GM19372 (cell line): ENCODE measurements around the gene LTA.
A peak's percentile ranks its signal among the peaks of the same experiment; 100 is the strongest.

ENCODE experiments used
- ATAC-seq: cut with Tn5 transposase; IDR thresholded peaks from one replicate; pipeline ENCODE4 v1.9.1; 2021; ENCODE audit warnings: mild to moderate bottlenecking, low read depth, moderate library complexity; ENCODE audit not compliant: unreplicated experiment

Gene LTA

GRCh38 chr6:31572041-31572911 lies at the start of gene LTA:
LTA (plus strand) TSS chr6:31572289; CDS start chr6:31572743, 454 bp downstream.
- peak; percentile 41 for ATAC-seq

- ATAC-seq: no peak
Observed at GRCh38 chr6:31525553-31525931, 46.5 kb upstream of the LTA start.

- no peak for ATAC-seq
Observed at GRCh38 chr6:31525932-31526591, 46.0 kb upstream of the LTA start.

GRCh38 chr6:31528307-31528777 lies 43.7 kb upstream of the LTA start:
- ATAC-seq: no peak

- ATAC-seq: no peak
Observed at GRCh38 chr6:31528821-31529328, 43.2 kb upstream of the LTA start, which contains the start of gene MCCD1. MCCD1 (plus strand) TSS chr6:31528962; CDS start chr6:31529015, 53 bp downstream.

DNA sequence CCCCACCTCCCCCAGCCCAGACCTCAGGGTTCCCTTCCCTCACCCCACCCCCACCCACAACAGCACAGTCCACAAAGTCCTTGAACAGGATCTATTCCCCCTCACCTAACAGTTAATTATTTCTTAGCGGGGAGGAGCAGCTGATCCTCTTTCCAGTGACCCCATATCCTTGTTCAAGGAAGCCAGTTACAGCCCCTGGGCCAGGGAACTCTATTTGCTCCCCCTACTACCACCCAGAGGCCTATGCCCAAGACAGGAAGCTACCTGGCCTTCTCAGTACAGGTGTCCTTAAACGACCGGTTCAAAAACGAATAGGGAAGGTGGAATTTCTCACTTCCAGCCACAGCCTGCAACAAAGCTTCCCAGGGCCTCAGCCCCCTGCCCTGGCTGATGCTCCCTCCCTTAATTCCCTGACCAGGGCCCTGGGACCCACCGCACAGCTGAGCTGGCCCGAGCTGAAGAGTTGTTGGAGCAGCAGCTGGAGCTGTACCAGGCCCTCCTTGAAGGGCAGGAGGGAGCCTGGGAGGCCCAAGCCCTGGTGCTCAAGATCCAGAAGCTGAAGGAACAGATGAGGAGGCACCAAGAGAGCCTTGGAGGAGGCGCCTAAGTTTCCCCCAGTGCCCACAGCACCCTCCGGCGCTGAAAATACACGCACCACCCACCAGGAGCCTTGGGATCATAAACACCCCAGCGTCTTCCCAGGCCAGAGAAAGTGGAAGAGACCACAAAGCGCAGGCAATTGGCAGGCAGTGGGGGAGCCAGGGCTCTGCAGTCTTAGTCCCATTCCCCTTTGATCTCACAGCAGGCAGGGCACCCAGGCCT lies 42.5 kb upstream of the LTA start:
- no peak for ATAC-seq

DNA sequence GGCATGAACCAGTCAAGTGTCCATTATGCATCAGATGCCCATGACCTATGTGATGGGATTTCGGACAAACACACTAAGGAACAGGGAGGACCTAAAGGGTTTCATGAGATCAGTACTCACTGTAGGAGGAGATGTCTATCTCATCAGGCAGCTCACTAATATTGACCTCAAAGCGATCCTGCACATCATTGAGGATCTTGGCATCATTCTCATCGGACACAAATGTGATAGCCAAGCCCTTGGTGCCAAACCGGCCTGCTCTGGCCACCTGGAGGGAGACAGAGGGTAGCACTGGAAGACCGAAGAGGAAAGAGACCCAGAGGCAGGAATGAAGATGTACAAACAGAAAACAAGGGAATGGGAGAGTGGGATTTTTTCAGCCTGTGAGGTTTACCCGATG lies 41.4 kb upstream of the LTA start:
- ATAC-seq: no peak

DNA sequence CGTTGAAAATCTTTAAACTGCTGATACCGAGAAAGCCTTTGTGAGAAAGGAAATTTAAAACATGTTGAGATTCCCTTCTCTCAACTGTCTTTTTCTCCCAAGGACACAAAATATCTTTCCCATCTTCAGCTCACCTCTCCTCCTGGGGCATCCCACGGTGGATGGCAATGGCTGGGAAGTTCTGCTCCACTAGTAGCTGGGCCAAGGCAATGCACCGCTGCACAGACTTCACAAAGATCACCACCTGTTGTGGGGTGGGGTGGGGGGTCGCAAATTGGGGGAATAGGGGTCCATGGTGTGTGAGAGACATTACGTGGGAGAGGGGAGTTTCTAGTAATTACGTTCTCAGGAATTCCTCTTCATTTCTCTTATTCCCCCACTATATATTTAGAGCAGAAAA lies 40.9 kb upstream of the LTA start:
- no peak for ATAC-seq

DNA sequence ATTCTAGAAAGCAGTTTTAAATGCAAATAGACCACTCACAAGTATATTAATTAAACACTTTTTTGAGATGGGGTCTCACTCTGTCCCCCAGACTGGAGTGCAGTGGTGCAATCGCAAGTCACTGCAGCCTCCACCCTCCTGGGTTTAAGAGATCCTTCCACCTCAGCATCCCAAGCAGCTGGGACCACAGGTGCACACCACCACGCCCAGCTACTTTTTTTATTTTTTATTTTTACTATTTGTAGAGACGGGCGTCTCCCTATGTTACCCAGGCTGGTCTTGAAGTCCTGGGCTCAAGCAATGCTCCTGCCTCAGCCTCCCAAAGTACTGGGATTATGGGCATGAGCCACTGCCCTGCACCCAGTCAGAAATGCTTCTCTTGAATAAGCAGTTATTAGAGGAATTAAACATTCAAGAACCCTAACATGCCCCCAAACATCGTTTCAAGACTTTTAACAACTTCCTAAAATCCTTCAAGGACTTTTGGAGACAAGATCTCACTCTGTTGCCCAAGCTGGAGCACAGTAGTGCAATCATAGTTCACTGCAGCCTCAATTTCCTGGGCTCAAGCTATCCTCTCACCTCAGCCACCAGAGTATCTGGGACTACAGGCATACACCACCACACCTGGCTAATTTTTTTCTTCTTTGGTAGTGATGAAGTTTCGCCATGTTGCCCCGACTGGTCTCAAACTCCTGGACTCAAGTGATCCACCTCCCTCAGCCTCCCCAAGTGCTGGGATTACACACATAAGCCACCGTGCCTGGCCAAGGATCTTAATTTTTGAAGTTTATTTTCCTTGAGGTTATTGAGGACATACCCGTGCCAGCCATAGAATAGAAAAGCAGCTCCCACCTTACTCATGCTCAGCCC lies 40.1 kb upstream of the LTA start:
- ATAC-seq: no peak

DNA sequence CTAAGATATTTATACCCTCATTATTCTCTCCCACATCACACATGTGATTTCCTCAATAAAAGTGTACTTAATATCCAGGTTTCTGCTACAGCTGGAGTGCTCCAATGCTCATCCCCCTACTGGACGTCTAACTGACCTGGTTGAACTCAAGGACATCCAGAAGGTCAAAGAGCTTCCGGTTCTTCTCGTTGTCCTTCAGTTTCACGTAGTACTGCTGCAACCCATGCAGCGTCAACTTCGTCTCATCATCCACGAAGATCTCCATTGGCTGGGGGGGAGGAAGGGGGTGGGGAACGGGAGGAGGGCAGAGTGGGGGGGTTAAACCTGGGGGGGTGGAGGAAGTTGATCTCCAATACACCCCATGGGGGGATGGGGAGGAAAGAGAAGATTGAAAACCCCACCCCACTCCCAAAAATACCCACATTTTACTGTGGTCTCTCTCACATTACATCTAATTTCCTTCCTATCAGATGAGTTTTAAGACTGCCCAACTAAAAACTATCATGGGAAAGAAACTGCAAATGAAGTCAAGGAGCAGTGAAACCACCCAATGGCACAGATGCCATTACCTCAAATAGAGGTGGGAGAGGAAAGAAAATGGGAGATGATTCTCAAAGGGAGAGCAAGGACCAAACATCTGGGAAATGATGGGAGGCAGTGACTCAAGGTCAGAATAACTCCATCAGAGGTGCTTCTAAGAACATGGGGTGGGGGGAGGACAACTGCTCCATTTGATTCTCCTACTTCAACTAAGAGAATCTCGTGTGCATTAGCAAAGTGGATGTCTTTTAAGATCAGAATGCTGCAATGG lies 39.2 kb upstream of the LTA start:
- no peak for ATAC-seq

DNA sequence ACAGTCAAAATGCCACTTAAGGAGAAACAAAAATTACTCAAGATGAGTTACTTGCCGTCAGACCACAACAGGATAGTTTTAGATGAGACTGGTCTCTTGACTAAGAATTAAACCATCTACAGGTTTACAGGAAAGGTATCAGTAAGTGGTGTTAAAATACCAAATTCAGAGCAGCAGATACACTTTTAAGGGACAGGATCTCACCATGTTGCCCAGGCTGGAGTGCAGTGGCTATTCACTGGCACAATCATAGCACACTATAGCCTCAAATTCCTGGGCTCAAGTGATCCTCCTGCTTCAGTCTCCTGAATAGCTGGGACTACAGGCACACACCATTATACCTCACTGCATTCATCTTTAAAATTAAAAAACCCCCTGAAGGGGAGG lies 38.6 kb upstream of the LTA start:
- ATAC-seq: no peak

DNA sequence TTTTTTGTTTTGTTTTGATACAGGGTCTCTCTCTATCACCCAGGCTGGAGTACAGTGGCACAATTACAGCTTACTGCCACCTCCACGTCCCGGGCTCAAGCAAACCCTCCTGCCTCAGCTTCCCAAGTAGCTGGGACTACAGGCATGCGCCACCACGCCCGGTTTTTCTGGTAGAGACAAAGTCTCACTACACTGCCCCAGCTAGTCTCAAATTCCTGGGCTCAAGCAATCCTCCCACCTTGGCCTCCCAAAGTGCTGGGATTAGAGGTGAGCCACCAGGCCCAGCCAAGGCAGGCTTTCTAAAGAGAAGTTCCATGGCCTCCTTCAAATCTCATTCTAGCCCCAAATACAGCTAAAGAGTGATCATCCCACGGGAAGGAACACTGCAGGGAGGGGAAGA lies 38.1 kb upstream of the LTA start:
- ATAC-seq: no peak

GRCh38 chr6:31534521-31535040 lies 37.5 kb upstream of the LTA start:
- ATAC-seq: no peak

- no peak for ATAC-seq
Observed at GRCh38 chr6:31535538-31536324, 36.4 kb upstream of the LTA start.

DNA sequence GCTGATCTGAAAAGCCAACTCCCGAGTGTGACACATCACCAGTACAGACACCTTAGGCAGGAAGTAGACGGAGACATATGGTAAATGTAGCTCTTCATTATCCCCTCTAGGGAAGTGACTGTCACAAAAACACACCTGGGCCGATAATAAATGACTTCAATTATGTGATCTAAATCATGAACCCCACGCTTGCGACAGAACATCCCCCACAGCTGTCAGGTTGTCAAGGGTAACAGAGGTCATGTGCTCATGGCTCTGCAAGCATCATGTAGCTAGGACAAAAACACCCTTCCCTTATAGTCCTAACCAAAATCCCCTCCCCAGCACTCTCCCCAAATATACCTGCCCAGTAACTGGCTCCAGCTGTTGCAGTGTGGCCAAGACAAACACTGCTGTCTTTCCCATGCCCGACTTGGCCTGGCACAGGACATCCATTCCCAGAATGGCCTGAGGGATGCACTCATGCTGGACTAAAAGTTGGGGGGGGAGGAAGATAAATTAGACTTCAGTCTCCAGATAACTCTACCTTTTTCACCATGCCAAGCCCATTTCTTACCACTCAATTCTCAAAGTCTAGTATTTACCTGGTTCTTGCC lies 33.2 kb upstream of the LTA start:
- no peak for ATAC-seq

GRCh38 chr6:31540640-31541039 lies 31.4 kb upstream of the LTA start:
- ATAC-seq: no peak

GRCh38 chr6:31541059-31541657 lies 30.9 kb upstream of the LTA start:
- ATAC-seq: no peak
